Gastroesophageal sphincter (tissue), 4 donors: Measurements from ENCODE around the gene RPS6KA4. TPM values are rescaled to one million over a fixed set of nuclear protein-coding genes. Genes with fewer than 3 reads are reported as not detected.
"Not testable (repeated sequence)": the region's sequence is repeated elsewhere in the genome, so short reads cannot be mapped to it uniquely, and the experiment has no call there.

ENCODE experiments used
- ATAC-seq: fragments of 150-250 bp; one replicate; pipeline ENCODE4 v1.9.1; 2016; ENCODE audit warnings: mild to moderate bottlenecking, moderate library complexity
- H3K27ac ChIP-seq, 4 donors: fragments of 200-600 bp; sonication (generic) in 3 of 4; 1 replicate in 3 of 4; 2 replicates in 1 of 4; pipeline ENCODE4 v1.5.1; 2016 to 2019
- H3K27me3 ChIP-seq: fragments of 200-600 bp; sonication (generic); one replicate; pipeline ENCODE4 v1.5.1; 2019
- H3K36me3 ChIP-seq, 2 donors: fragments of 200-600 bp; sonication (generic); one replicate each; pipeline ENCODE4 v1.5.1; 2019; ENCODE audit warnings: control low read depth in 1 of 2
- H3K4me1 ChIP-seq, 3 donors: fragments of 200-600 bp; sonication (generic); 1 replicate in 2 of 3; 2 replicates in 1 of 3; pipeline ENCODE4 v1.5.1; 2016 to 2019; ENCODE audit warnings: control low read depth in 2 of 3
- H3K4me3 ChIP-seq, 2 donors: fragments of 200-600 bp; sonication (generic); one replicate each; pipeline ENCODE4 v1.5.1; 2019; ENCODE audit warnings: mild to moderate bottlenecking in 1 of 2, moderate library complexity in 1 of 2
- H3K9me3 ChIP-seq, 3 donors: fragments of 200-600 bp; sonication (generic); one replicate each; pipeline ENCODE4 v1.5.1; 2017 to 2019; ENCODE audit warnings: control low read depth in 2 of 3
- CTCF ChIP-seq, 4 experiments: fragments of 200-600 bp in 2 of 4; fragments of 450-650 bp in 2 of 4; sonication (generic) in 1 of 4; IDR thresholded peaks; one replicate each; pipeline ENCODE4 v1.5.1; 2017 to 2019; ENCODE audit warnings: antibody characterized with exemption in 4 of 4, mild to moderate bottlenecking in 2 of 4, moderate library complexity in 2 of 4
- EP300 ChIP-seq: sonication (generic); formaldehyde crosslinking; IDR thresholded peaks from one replicate; pipeline ENCODE4 v1.6.1; 2017; ENCODE audit warnings: antibody characterized with exemption, mild to moderate bottlenecking
- POLR2A ChIP-seq, 2 donors: fragments of 450-650 bp; IDR thresholded peaks; one replicate each; pipeline ENCODE4 v1.6.1; 2017; ENCODE audit warnings: antibody characterized with exemption in 2 of 2, mild to moderate bottlenecking in 2 of 2, moderate library complexity in 1 of 2
- POLR2AphosphoS5 ChIP-seq: sonication (generic); formaldehyde crosslinking; IDR thresholded peaks from one replicate; pipeline ENCODE4 v1.6.1; 2017; ENCODE audit warnings: antibody characterized with exemption
- WGBS, 2 donors: methylation state at CpG; one replicate each; pipeline ENCODE4 v1.1.5; 2018; ENCODE audit warnings: low coverage in 1 of 2; 5-methylcytosine and 5-hydroxymethylcytosine counted together
- total RNA-seq, 4 donors: library from RNA; depleted of rRNA; stranded (reverse); fragments of >200 nt; gene quantifications; one replicate each; pipeline ENCODE4 v1.1.0, GENCODE V29; 2016

RPS6KA4 gene
- total RNA-seq, 4 donors from 2014 or later, result 21.2 to 44.2 (median 28.3) TPM

GRCh38 chr11:64409707-64410403 is 50.9 kb downstream of the RPS6KA4 start:
- H3K4me1 ChIP-seq, result peaks cover 0 to 9% (median 0%) of the 10 kb centered on the region in 3 donors
- TF ChIP-seq POLR2A (IDR thresholded peaks at IDR 0.05), result no peak
- TF ChIP-seq CTCF (IDR thresholded peaks at IDR 0.05), result no peak
- no peaks in the 10 kb centered on the region for H3K36me3 ChIP-seq
- ATAC-seq, result no peak
- WGBS, 2 donors, result 9 to 24% methylated on average over 5 to 14 of the region's 16 CpGs
- no peak overlapping the region for H3K4me3 ChIP-seq
- no peaks in the 10 kb centered on the region for H3K9me3 ChIP-seq
- no peak overlapping the region for H3K27ac ChIP-seq
- H3K27me3 ChIP-seq, result peaks cover 17% of the 10 kb centered on the region

- no peak for TF ChIP-seq EP300
- no peak for TF ChIP-seq CTCF (IDR thresholded peaks at IDR 0.05)
- TF ChIP-seq POLR2AphosphoS5, result no peak
- TF ChIP-seq POLR2A (IDR thresholded peaks at IDR 0.05), result no peak
- peaks cover 0 to 9% (median 0%) of the 10 kb centered on the region in 3 donors for H3K4me1 ChIP-seq
- WGBS, 2 donors, result 74 to 78% methylated on average over 3 to 7 of the region's 7 CpGs
- H3K4me3 ChIP-seq, result no peak overlapping the region
- no peaks in the 10 kb centered on the region for H3K9me3 ChIP-seq
- peaks cover 12% of the 10 kb centered on the region for H3K27me3 ChIP-seq
- H3K27ac ChIP-seq, result no peak overlapping the region
- no peak for ATAC-seq
- H3K36me3 ChIP-seq, result no peaks in the 10 kb centered on the region
Observed at GRCh38 chr11:64410404-64410734, 51.4 kb downstream of the RPS6KA4 start.

GRCh38 chr11:64413417-64413816 is 54.5 kb downstream of the RPS6KA4 start:
- no peak for ATAC-seq
- Histone ChIP-seq H3K36me3 (no peaks in the 10 kb centered on the region), H3K4me3 (no peak overlapping the region), H3K27me3 (peaks cover 12% of the 10 kb centered on the region), H3K9me3 (no peaks in the 10 kb centered on the region), H3K4me1 (no peaks in the 10 kb centered on the region), H3K27ac (no peak overlapping the region)
- WGBS, 2 donors, result 73 to 79% methylated on average over 3 of the region's 3 CpGs
- no peak for TF ChIP-seq POLR2AphosphoS5
- TF ChIP-seq POLR2A (IDR thresholded peaks at IDR 0.05), result no peak
- no peak for TF ChIP-seq CTCF (IDR thresholded peaks at IDR 0.05)
- no peak for TF ChIP-seq EP300

GRCh38 chr11:64415286-64415685 is 56.3 kb downstream of the RPS6KA4 start:
- Histone ChIP-seq H3K27me3 (peaks cover 3% of the 10 kb centered on the region), H3K27ac (no peak overlapping the region), H3K4me1 (no peaks in the 10 kb centered on the region), H3K9me3 (no peaks in the 10 kb centered on the region), H3K36me3 (no peaks in the 10 kb centered on the region), H3K4me3 (no peak overlapping the region)
- 34 to 61% methylated on average over 9 to 10 of the region's 10 CpGs for WGBS, 2 donors
- TF ChIP-seq POLR2AphosphoS5, result no peak
- no peak for TF ChIP-seq EP300
- TF ChIP-seq POLR2A (IDR thresholded peaks at IDR 0.05), result no peak
- no peak for TF ChIP-seq CTCF (IDR thresholded peaks at IDR 0.05)
- no peak for ATAC-seq

- peaks cover 0 to 3% (median 0%) of the 10 kb centered on the region in 3 donors for H3K9me3 ChIP-seq
- H3K36me3 ChIP-seq, result no peaks in the 10 kb centered on the region
- no peak overlapping the region for H3K4me3 ChIP-seq
- ATAC-seq, result no peak
- no peak overlapping the region for H3K27ac ChIP-seq
- WGBS, 2 donors, result 87 to 89% methylated on average over 4 to 6 of the region's 9 CpGs
- H3K27me3 ChIP-seq, result no peaks in the 10 kb centered on the region
- H3K4me1 ChIP-seq, result no peaks in the 10 kb centered on the region
- no peak for TF ChIP-seq CTCF (IDR thresholded peaks at IDR 0.05)
- TF ChIP-seq POLR2AphosphoS5, result no peak
- no peak for TF ChIP-seq EP300
- no peak for TF ChIP-seq POLR2A (IDR thresholded peaks at IDR 0.05)
Observed at GRCh38 chr11:64415996-64416728, 57.2 kb downstream of the RPS6KA4 start.

- H3K27me3 ChIP-seq, H3K27ac ChIP-seq, H3K36me3 ChIP-seq, ATAC-seq, H3K4me1 ChIP-seq, H3K4me3 ChIP-seq: not testable (repeated sequence)
- peaks cover 0 to 24% (median 0%) of the 10 kb centered on the region in 3 donors for H3K9me3 ChIP-seq
- WGBS, 2 donors, result 91 to 96% methylated on average over 4 to 5 of the region's 7 CpGs
Observed at GRCh38 chr11:64418233-64418632, 59.3 kb downstream of the RPS6KA4 start.
